Activated CD4-positive, CD25-positive, alpha-beta regulatory T cell treated with anti-CD3 and anti-CD28 coated beads, Interleukin-2, amount 50 U/mL, for 24 hours (primary cell): ENCODE results near the gene ZMIZ2.
"Not testable (repeated sequence)": the region's sequence is repeated elsewhere in the genome, so short reads cannot be mapped to it uniquely, and the experiment has no call there.

Source experiments
- ATAC-seq, 2 donors: fragments of 150-1000 bp; cut with Tn5 transposase; one replicate each; pipeline ENCODE4 v1.10.0; 2021; ENCODE audit warnings: mild to moderate bottlenecking in 1 of 2, moderate library complexity in 1 of 2

The ZMIZ2 gene, protein sequence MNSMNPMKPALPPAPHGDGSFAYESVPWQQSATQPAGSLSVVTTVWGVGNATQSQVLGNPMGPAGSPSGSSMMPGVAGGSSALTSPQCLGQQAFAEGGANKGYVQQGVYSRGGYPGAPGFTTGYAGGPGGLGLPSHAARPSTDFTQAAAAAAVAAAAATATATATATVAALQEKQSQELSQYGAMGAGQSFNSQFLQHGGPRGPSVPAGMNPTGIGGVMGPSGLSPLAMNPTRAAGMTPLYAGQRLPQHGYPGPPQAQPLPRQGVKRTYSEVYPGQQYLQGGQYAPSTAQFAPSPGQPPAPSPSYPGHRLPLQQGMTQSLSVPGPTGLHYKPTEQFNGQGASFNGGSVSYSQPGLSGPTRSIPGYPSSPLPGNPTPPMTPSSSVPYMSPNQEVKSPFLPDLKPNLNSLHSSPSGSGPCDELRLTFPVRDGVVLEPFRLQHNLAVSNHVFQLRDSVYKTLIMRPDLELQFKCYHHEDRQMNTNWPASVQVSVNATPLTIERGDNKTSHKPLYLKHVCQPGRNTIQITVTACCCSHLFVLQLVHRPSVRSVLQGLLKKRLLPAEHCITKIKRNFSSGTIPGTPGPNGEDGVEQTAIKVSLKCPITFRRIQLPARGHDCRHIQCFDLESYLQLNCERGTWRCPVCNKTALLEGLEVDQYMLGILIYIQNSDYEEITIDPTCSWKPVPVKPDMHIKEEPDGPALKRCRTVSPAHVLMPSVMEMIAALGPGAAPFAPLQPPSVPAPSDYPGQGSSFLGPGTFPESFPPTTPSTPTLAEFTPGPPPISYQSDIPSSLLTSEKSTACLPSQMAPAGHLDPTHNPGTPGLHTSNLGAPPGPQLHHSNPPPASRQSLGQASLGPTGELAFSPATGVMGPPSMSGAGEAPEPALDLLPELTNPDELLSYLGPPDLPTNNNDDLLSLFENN

DNA sequence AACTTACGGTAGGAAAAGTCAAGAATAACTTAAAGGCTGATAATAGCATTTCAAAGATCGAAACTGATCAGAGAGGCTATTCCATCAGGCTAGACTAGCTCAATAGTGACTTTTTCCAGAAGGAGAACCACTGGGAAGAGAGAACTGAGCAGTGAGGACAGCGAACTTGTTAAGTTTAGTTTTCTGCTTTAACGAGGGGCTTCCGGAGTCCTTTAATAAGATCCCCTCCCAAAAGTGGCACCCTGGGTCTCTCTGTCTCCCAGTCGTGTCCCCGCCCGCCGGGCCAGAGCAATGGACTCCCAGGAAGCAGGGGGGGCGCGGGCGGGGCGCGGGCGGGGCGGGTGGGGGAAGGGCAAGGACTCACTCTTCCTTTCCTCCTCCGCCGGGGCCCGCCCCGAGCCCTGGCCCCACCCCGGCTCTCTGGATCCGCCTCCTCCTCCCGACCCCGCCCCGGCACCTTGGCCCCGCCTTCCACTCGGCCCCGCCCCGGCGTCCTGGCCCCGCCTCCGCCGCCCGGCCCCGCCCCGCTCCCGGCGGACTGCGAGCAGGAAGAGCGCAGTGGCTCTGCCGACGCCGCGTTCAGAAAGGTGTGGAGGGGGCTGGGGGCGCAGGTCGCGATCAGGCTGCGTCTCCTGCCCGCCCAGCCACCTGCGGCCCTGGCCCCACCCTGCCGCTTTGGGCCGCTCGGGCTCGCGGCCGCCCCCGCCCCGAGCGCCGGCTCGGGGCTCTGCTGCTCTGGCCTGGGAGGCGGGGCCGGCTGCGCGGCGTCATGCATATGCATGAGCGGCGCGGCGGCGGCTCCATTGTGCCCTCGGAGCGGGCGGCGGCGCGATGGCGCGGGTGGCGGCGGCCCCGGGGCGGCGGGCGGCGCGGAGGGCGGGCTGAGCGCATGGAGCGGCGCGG lies at the start of gene ZMIZ2:
TSS of gene ZMIZ2 (plus strand) at position 803 of the 903 bp plus-strand sequence. CDS start 7,403 bp downstream, outside the sequence.
- ATAC-seq: peak; percentile 79 to 83

DNA sequence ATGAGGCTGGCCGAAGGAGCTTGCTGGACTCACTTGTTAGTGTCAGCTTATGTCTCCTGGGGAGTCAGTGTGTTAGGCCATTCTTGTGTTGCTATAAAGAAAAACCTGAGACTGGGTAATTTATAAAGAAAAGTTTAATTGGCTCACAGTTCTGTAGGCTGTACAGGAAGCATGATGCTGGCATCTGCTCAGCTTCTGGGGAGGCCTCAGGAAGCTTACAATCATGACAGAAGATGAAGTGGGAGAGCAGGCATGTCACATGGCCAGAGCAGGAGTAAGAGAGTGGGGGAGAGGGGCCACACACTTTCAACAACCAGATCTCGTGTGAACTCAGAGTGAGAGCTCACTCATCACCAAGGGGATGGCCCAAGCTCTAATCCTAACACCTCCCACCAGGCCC lies 49.0 kb upstream of the ZMIZ2 start:
- ATAC-seq: not testable (repeated sequence)

DNA sequence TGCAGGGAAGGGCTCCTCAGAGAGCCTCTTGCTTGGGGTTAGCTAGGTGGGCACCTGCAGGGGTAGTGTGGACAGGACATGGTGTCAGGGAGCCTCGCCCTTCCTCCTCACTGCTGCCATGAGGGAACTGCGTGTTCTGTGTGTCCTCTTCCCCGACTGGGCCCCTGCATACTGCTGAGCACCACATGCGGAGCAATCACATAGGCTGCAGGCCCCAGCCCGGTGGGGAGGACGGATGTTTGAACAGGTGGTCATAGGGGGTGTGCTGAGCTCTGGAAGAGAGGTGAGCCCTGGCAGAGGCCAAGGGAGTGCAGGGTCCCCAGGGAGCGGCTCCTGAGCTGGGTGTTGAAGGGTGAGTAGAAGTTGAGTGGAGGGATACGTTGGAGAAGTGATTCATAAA lies 48.3 kb upstream of the ZMIZ2 start:
- no peak for ATAC-seq

DNA sequence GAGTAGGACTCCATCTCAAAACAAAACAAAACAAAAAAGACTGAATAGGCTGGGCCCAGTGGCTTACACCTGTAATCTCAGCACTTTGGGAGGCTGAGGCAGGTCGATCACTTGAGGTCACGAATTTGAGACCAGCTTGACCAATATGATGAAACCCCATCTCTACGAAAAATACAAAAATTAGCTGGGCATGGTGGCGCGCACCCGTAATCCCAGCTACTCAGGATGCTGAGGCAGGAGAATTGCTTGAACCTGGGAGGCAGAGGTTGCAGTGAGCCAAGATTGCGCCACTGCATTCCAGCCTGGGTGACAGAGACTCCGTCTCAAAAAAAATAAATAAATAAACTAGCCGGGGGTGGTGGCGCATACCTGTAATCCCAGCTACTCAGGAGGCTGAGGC lies 45.3 kb upstream of the ZMIZ2 start:
- ATAC-seq: not testable (repeated sequence)

DNA sequence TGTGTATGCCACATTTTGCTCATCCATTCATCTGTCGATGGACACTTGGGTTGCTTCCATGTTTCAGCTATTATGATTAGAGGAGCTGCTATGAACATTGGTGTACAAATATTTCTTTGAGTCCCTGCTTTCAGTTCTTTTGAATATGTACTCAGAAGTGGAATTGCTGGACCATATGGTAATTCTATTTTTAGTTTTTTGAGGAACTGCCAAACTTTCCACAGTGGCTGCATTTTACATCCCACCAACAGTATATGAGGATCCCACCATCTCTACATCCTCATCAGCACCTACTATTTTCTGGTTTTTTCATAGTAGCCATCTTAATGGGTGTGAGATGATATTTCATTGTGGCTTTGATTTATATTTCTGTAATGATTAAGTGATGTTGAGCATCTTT lies 44.7 kb upstream of the ZMIZ2 start:
- no peak for ATAC-seq

DNA sequence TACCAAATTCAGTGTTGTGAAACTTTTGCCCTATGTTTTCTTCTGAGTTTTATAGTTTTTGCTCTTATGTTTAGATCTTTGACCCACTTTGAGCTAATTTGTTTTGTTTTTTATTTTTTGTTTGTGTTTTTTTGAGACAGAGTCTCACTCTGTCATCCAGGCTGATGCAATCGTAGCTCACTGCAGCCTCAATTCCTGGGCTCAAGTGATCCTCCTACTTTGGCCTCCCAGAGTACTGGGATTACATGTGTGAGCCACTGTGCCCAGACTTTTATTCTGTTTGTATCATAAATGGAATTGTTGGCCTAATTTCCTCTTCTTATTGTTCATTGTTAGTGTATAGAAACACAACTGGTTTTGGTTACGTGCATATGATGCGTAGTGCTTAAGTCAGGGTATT lies 43.2 kb upstream of the ZMIZ2 start:
- no peak for ATAC-seq

DNA sequence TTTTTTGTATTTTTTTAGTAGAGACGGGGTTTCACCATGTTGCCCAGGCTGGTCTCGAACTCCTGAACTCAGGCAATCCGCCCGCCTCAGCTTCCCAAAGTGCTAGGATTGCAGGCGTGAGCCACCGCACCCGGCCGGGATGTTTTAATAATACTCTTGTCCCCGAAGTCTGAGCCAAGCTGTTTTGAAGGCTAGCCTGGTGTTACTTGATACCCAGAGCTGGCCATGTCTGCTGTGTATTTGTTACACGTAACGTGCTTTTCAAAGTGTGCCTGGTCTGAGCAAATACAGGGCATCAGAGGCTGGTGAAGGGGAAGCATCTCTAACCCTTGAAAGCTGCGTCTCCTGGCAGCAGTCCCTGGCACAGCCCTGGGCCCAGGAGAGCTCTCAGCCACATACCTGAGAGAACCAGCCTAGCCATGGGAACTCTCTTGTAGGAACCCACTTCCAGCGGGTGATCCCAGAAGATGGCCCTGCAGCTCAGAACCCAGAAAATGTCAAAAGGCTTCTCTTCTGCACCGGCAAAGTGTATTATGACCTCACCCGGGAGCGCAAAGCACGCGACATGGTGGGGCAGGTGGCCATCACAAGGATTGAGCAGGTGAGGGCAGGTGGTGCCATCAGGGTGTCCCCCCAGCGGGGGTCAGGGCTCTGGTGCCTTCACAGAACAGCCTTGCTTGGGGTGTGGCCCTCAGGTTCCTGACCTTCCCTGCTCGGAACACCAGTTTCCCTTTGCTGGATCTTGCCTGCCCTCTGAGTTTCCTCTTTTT lies 41.7 kb upstream of the ZMIZ2 start:
- ATAC-seq: no peak

DNA sequence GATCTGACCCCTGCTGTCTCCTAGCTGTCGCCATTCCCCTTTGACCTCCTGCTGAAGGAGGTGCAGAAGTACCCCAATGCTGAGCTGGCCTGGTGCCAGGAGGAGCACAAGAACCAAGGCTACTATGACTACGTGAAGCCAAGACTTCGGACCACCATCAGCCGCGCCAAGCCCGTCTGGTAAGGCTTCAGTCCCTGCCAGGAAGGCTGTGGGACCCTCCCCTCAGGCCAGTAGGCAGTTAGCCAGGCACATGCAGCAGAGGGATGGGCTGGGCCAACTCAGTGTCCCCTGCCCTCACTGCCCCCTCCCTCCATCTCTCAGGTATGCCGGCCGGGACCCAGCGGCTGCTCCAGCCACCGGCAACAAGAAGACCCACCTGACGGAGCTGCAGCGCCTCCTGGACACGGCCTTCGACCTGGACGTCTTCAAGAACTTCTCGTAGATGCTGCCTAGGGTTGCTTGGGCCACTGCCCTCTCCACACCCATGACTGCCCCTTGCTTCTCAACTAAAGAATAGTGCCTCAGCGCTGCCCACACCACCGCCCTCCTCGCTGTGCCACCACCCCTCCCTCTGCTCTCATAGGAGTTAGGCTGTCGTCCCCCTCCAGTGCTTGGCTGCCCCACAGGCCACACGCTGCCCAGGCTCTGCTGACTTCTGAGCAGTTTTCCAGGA lies 41.0 kb upstream of the ZMIZ2 start:
- ATAC-seq: no peak

DNA sequence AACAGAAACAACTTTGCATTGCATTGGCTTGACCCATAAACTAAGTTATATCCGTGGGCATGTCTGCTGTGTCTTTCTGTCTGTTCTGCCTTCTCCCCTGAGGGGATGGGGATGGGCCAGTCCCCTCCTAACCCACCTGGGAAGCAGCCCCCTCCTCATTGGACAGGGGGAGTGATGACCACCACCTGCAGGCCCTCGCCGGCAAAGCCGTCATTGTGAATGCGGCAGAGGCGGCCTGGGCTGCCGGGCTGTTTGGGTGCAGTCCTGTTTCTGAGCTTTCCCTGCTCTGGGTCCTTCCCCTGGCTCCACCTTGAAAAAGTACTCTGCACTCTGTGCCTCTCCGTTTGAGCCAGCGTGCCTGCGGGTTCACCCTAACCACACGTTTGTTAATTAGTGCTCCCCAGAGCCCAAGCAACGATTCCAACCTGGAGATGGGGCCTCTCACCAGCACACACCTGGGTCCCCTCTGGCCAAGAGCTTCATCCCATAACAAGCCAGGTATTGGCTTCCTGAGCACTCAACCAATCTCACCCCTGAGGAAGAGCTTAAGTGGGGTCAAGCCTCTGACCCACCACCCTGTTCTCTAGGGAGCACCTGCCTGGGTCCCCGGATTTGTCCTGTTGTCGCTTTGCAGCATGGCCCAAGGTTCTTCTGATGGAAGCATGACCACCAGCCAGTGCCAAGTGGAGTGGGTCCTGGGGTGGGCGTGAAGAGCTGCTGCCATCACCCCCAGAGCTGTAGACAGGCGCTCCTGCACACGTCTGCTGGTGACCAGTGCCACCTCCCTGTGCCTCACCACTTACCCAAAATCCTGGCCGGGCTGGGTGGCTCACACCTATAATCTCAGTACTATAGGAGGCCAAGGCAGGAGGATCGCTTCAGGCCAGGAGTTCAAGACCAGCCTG lies 39.4 kb upstream of the ZMIZ2 start:
- ATAC-seq: no peak

DNA sequence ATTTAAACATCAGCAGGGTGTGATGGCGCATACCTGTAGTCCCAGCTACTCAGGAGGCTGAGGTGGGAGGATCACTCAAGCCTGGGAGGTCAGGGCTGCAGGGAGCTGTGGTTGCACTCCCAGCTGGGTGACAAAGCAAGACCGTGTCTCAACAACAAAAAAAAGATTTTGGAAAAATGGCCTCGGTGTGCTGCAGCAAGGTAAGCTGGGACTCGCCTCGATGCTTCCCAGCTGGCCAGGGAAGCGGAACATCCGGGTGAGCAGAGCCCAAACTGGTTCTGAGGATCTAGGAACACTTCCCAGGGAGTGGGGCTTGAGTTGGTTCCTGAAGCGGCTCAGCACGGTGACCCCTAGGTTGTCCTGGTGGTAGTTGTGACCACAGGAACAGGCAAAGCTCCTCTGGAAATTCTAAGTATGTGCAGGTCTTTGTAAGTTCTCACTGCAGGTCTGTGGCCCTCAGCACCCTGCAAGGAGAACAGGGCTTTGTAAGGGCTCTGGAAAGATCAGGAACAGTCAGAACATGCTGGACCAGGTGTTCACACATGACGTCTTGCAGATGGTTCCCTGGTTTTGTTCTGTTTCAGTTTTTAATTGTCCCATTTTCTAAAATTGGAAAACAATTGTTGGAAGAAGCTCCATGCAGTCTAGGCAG lies 38.6 kb upstream of the ZMIZ2 start:
- ATAC-seq: no peak

DNA sequence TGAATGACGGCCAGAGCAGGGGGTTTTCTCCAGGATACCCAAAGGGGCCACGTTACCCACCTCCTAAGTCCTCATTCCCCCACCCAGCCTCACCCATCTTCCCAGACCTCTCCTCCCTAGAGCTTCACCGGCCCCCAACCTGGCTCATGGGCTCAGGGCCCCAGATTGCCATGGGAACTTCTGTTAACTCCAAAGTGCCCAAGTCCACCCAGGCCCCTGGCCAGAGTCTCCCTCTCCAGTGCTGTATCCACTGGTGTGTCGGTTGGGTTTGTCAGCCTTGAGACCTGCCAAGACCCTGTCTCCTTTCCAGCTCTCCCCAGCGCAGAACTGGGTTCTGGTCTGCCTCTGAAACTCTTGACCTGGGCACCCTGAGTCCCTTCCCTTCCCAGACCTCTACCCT lies 37.1 kb upstream of the ZMIZ2 start:
- no peak for ATAC-seq

DNA sequence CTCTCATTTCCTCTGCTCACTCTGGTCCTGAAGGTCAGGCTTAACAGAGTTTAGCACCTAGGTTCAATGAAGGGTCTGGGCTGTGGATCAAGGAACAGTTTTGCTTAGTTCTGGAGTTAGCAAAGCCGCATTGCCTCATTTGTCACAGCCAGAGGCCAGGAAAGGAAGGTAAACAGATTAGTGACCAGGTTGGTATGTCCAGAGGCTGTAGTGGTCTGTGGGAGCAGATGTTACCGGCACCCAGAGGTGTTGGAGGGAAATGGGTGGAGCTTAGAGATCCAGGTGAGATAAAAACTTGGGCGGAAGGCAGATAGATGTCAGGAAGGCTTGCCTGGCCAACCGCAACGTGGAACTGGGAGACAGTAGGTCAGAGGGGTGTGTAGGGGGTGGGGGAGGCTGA lies 36.6 kb upstream of the ZMIZ2 start:
- ATAC-seq: no peak

DNA sequence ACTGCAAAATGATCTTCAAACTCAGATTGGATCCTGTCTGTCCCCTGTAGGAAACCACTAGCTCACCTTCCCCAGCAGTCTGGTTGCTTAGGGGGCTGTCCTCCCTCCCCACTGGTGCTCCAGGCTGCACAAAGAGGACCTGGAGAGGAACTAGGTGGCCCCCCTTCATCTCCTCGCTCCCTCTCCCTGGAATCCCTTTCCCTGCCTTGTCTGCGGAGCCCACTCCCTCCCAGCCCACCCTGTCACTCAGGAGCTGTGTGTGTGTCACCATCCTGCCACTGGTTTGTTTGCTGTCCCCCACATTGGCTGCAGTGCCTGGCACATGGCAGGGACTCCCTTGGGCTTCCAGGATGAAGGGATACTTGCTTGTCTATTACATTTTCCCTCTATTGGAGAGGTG lies 35.5 kb upstream of the ZMIZ2 start:
- ATAC-seq: no peak

DNA sequence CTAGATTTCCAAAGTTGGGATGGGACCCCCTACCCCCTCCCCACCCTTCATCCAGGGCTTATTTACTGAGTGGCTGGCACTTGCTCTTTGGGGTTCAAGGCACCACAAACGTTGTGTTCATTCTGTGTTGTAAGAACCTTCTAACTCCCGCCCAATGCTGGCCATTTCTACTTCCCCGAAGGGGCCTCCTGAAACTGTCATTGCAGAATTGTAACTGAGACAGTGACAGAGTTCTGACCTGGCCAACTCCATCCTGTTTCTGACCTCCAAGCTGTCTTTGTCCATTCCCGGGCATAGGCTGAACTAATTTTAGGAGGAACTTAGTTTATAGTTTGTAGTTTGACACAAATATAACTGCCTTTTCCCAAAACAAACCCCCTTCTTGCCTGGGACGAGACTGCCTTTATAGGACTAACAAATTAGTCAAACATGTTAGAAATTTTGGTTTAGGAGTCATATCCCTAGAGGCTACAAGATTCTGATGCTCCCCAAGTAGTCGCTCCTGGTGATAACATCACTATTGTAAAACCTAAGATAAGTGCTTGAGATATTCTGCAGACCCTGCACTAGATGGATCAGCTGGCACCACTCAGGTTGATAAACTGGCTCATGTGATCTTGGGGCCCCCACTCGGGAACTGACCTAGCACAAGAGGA lies 34.8 kb upstream of the ZMIZ2 start:
- ATAC-seq: no peak

DNA sequence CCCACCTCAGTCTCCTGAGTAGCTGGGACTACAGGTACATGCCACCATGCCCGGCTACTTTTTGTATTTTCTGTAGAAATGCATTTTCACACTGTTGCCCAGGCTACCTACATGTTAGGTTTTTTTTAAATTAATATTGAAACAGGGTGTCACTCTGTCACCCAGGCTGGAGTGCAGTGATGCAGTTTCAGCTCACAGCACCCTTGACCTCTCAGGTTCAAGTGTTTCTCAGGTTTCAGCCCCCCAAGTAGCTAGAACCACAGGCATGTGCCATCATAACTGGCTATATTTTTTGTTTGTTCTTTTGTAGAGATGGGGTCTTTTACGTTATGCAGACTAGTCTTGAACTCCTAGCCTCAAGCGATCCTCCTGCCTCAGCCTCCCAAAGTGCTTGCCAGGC lies 32.4 kb upstream of the ZMIZ2 start:
- no peak for ATAC-seq

DNA sequence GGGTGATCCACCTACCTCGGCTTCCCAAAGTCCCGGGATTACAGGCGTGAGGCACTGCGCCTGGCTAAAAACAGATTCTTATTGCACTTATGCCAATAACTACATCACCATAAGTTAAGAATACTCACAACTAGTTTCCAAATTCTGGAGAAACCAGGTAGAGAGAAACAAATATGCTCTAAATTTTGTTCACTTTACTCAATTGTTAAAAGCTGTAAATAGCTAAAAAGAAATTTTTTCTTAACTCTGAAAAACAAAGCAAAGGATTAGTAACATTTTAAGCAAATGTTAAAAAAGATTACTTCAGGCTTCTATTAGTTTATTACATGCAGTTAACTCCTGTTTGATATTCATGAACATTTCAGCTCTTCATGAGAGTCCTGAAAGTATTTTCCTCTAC lies 28.3 kb upstream of the ZMIZ2 start:
- no peak for ATAC-seq

DNA sequence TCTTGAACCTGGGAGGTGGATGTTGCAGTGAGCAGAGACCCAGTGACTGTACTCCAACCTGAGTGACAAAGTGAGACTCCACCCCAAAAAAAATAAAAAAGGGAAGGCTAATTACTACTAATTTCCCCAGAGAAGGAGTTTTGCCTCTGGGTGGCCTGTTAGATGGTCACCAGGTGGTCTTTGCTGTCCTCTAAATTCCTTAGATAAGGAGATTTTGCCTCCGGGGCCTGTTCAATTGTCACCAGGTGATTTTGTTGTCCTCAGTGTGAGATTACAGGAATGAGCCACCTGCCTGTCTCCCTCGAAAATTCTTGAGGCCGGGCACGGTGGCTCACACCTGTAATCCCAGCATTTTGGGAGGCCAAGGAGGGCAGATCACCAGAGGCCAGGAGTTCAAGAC lies 24.4 kb upstream of the ZMIZ2 start:
- no peak for ATAC-seq

DNA sequence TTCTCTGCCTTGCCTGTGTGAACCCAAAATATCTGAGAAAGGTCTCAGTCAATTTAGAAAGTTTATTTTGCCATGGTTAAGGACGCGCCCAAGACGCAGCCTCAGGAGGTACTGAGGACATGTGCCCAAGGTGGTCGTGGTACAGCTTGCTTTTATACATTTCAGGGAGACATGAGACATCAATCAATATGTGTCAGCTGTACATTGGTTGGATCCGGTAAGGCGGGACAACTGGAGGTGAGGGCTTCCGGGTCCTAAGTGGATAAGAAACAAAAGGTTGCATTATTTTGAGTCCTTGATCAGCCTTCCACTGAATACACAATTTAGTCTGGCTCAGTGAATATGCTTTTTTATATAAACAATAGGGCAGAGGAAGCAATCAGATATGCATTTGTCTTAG lies 22.4 kb upstream of the ZMIZ2 start:
- not testable (repeated sequence) for ATAC-seq
